ENCODE results near the gene PACSIN1.
A peak's percentile ranks its signal among the peaks of the same experiment; 100 is the strongest.

PACSIN1 gene

DNA sequence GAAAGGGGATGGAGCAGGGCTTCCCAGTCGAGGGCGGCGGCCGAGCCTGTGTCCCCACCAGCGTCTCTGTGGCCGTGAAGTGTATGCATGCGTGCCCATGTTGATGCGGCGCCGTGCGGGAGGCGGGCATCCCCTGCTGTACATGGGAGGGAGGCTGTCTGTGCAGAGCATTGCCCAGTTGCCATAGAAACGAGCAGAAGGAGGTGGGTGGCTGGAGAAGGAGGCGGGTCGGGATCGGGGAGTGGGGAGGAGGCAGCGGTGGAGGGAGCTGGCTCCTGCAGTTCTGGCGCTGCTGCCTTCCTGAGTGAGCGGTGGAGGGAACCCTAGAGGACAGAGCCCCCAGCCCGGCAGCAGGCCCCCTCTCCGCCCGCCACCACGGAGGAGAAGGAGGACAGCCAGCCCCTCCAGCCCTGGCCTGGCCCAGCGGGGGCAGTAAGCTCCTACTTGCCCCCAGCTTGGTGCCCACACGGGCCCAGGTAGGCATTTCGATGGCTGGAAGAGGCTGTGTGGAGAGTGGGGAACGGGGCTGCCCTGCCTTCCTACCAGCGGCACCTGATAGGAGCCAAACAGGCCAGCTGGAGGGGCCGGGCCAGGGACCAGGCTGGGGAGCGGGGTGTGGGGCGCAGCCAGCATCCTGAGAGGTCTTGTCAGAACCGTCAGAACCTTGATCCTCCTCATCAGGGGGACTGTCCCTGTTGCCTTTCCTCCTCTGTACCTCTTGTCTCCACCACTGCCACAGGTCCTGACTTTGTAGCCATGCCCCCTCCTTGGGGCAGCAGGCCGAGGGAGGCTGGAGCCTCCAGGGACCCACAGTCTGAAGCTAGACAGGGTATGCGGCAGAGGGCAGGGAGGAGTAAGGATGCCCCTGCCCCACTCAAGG lies 49.0 kb downstream of the PACSIN1 start:
- peak; percentile 69 for DNase-seq (ENCODE audit: low read depth)

DNA sequence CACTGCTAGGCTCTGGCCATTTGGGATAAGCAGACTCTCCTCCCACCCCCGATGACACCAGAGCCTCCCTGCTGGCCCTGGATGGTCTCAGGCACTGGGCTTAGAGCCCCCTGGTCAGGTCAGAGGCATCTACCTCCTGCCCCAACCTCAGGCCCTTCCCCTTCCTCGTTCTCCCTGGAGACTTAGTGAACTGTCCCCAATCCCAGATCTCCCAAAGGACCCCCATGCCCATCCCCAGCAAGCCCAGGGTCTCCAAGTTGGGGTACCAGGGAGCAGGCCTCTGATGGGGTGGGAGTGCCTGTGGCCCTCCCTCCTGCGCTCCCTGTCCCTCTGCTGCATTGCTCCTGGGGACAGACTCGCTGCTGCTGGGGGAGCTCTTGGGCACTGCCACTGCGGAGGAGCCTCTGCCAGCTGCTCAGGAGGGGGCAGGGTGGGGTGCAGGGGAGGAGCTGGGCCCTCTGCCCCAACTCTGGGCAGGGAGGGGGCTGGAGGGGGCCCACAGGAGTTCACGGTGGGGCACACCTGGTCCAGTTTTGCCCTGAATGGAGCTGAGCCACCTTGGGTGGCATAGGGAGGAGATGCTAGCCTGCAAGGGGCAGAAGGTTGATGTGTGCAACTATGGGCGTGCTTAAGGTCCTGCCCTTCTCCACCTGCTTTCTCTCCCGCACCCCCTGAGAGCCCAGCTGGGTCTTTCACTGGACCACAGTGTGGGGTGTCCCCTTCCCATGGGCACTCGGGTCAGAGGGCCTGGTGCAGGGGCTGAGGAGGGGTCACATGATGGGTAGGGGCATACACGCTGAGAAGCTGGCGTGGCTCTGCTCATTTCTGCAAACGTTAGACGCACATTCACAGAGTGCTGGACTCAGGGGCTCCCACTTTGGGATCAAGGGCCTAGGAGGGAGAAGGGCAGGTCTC lies 49.9 kb downstream of the PACSIN1 start:
- no peak for DNase-seq (ENCODE audit: low read depth)

GRCh38 chr6:34516391-34517324 lies 50.8 kb downstream of the PACSIN1 start:
- no peak for DNase-seq (ENCODE audit: low read depth)

DNA sequence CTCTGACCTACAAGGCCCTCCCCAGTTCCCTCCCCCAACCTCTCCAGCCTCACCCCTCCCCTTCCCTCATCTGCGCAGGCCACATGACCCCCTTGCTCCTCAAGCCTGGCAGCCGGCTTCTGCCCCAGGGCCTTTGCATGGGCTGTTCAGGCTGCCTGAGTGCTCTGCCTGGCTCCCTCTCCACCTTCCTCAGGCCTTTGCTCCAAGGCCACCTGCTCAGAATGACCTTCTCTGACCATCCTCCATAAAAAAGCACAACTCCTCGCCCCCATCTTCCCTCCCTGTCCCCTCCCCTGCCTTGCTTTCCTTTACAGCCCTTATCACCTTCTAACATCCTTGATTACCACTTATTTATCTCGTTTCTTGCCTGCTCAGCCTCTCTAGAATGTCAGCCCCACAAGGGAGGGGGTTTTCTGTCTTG lies 51.6 kb downstream of the PACSIN1 start:
- no peak for DNase-seq (ENCODE audit: low read depth)

DNA sequence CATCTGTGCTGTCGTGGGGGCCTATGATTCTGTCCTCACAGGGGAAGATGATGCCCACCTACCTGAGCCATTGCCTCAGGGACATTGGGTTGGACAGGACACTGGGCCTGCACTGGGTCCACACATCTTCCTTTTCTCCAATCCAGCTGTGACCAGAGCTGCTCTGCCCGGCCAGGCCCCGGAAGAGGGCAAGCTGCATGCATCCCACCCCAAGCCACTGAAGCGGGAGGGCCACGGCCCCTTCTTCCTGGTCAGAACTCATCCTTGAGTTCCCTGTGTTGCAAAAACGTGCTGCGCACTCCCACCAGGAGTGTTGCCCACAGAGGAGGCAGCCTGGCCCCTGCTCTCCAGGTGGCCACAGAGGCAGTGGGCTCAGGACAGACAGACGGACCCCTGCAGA lies 52.1 kb downstream of the PACSIN1 start:
- DNase-seq (ENCODE audit: low read depth), result no peak

GRCh38 chr6:34518669-34519365 lies 52.9 kb downstream of the PACSIN1 start:
- no peak for DNase-seq (ENCODE audit: low read depth)

GRCh38 chr6:34519971-34520644 lies 54.2 kb downstream of the PACSIN1 start:
- DNase-seq (ENCODE audit: low read depth), result no peak

GRCh38 chr6:34520645-34521462 lies 55.0 kb downstream of the PACSIN1 start:
- DNase-seq (ENCODE audit: low read depth), result no peak

DNA sequence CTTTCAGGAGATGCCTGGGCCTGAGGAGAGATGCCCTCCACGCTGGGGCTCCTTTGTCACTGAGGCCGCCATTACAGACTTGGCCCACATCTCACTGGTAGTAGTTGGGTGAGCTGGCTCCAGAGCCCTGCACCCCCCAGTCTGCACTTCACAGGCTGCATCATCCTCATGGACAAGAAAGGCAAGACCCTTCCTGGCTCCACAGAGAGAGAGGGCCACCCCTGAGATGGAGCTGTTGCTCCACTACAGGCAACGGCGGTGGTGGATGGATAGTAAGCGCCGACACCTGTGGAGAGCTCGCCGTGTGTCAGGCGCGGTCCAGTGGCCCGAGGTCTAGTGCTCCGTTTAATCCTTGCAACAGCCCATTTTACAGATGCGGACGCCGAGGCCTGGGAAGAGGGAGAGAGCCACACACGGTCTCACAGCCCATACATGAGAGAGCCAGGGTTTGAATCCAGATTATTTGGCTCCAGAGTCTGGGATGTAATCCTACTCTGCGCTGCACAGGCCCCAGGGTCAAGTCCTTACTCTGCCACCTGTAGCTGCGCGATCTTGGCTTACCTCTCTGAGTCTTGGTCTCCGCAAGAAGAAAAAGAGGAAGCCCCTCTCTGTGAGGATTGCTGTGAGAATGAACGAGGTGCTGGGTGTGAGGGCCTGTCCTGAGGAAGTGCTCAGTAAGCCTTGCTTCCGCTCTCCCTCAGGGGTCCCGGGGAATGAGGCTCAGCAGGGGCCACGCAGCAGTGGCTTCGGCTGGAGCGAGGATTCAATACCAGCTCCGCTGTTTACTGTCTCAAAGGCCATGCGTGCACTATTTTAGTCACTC lies 55.8 kb downstream of the PACSIN1 start:
- DNase-seq (ENCODE audit: low read depth), result no peak

DNA sequence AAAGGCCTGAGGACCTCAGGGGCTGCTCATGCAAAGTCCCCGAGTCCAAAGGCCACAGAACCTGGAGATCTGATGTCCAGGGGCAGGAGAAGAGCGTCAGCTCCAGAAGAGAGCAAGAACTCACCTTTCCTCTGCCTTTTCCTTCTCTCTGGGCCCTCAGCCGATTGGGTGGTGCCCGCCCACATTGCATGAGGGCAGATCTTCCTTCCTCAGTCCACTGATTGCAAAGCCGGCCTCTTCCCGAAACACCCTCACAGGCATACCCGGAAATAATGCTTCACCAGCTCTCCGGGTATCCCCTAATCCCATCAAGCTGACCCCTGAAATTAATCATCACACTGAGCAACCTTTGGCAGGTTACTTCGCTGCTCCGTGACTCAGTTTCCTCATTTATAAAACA lies 56.9 kb downstream of the PACSIN1 start:
- no peak for DNase-seq (ENCODE audit: low read depth)

GRCh38 chr6:34523441-34524206 lies 57.7 kb downstream of the PACSIN1 start:
- no peak for DNase-seq (ENCODE audit: low read depth)

- DNase-seq (ENCODE audit: low read depth), result no peak
Measured at GRCh38 chr6:34524499-34524898, 58.6 kb downstream of the PACSIN1 start.

GRCh38 chr6:34524971-34525370 lies 59.1 kb downstream of the PACSIN1 start:
- no peak for DNase-seq (ENCODE audit: low read depth)

- DNase-seq (ENCODE audit: low read depth), result no peak
Measured at GRCh38 chr6:34525431-34526175, 59.7 kb downstream of the PACSIN1 start.

- no peak for DNase-seq (ENCODE audit: low read depth)
Measured at GRCh38 chr6:34526241-34526972, 60.5 kb downstream of the PACSIN1 start.

- peak; percentile 89 for DNase-seq (ENCODE audit: low read depth)
Measured at GRCh38 chr6:34526992-34527728, 61.3 kb downstream of the PACSIN1 start.
